Glutamatergic neuron (in vitro differentiated cells): Measurements from ENCODE around the gene INPP4B. TPM values are rescaled to one million over a fixed set of nuclear protein-coding genes. Genes with fewer than 3 reads are reported as not detected.

Experiments
- DNase-seq: peaks from one replicate; pipeline ENCODE4 v3.0.0; 2022
- H3K27ac Mint-ChIP-seq: one replicate; pipeline ENCODE4 v1.8.0; 2020; ENCODE audit warnings: mild to moderate bottlenecking, mixed read lengths, inconsistent platforms; ENCODE audit not compliant: unreplicated experiment
- H3K27me3 Mint-ChIP-seq: one replicate; pipeline ENCODE4 v1.8.0; 2020; ENCODE audit warnings: mild to moderate bottlenecking, moderate library complexity, mixed read lengths, inconsistent platforms; ENCODE audit not compliant: unreplicated experiment
- H3K36me3 Mint-ChIP-seq: one replicate; pipeline ENCODE4 v1.8.0; 2020; ENCODE audit warnings: mild to moderate bottlenecking, mixed read lengths, inconsistent platforms; ENCODE audit not compliant: unreplicated experiment
- H3K4me1 Mint-ChIP-seq: one replicate; pipeline ENCODE4 v1.8.0; 2020; ENCODE audit warnings: mild to moderate bottlenecking, low read depth, mixed read lengths, inconsistent platforms; ENCODE audit not compliant: unreplicated experiment
- H3K4me3 Mint-ChIP-seq: one replicate; pipeline ENCODE4 v1.8.0; 2020; ENCODE audit warnings: mild to moderate bottlenecking, mixed read lengths, inconsistent platforms; ENCODE audit not compliant: unreplicated experiment
- H3K9me3 Mint-ChIP-seq: one replicate; pipeline ENCODE4 v1.8.0; 2020; ENCODE audit warnings: mild to moderate bottlenecking, moderate library complexity, mixed read lengths, inconsistent platforms; ENCODE audit not compliant: unreplicated experiment
- CTCF ChIP-seq: fragments of 200-600 bp; sonication (generic); IDR thresholded peaks from one replicate; pipeline ENCODE4 v1.5.0; 2021; ENCODE audit not compliant: partially characterized antibody, unreplicated experiment
- total RNA-seq: library from RNA; stranded (reverse); fragmentation: NEBNext Ultra II Directional; extraction: Animal tissue kit (Norgen Biotek cat#: 25700); gene quantifications from one replicate; pipeline ENCODE4 v1.2.1, GENCODE V29; 2021; ENCODE audit not compliant: unreplicated experiment

INPP4B gene
- total RNA-seq, 1 donor from 2014 or later, result 2.4 TPM

- H3K4me3 Mint-ChIP-seq, result no peak overlapping the region
- no peak for TF ChIP-seq CTCF
- no peaks in the 10 kb centered on the region for H3K4me1 Mint-ChIP-seq
- no peak overlapping the region for H3K27ac Mint-ChIP-seq
- no peaks in the 10 kb centered on the region for H3K9me3 Mint-ChIP-seq
- no peak for DNase-seq
- H3K36me3 Mint-ChIP-seq, result no peaks in the 10 kb centered on the region
- no peaks in the 10 kb centered on the region for H3K27me3 Mint-ChIP-seq
Observed at GRCh38 chr4:142091691-142092182, 754.4 kb downstream of the INPP4B start.

GRCh38 chr4:142091085-142091513, 755.0 kb downstream of the INPP4B start:
- Mint-ChIP-seq H3K27ac (no peak overlapping the region), H3K4me3 (no peak overlapping the region), H3K4me1 (no peaks in the 10 kb centered on the region), H3K27me3 (no peaks in the 10 kb centered on the region), H3K36me3 (no peaks in the 10 kb centered on the region), H3K9me3 (no peaks in the 10 kb centered on the region)
- no peak for TF ChIP-seq CTCF
- DNase-seq, result no peak

GRCh38 chr4:142088906-142089305, 757.2 kb downstream of the INPP4B start:
- H3K9me3 Mint-ChIP-seq, result no peaks in the 10 kb centered on the region
- no peaks in the 10 kb centered on the region for H3K27me3 Mint-ChIP-seq
- DNase-seq, result no peak
- H3K27ac Mint-ChIP-seq, result no peak overlapping the region
- H3K36me3 Mint-ChIP-seq, result no peaks in the 10 kb centered on the region
- H3K4me3 Mint-ChIP-seq, result no peak overlapping the region
- no peaks in the 10 kb centered on the region for H3K4me1 Mint-ChIP-seq
- TF ChIP-seq CTCF, result no peak

- Mint-ChIP-seq H3K27me3 (no peaks in the 10 kb centered on the region), H3K4me1 (no peaks in the 10 kb centered on the region), H3K4me3 (no peak overlapping the region), H3K36me3 (no peaks in the 10 kb centered on the region), H3K27ac (no peak overlapping the region), H3K9me3 (no peaks in the 10 kb centered on the region)
- no peak for TF ChIP-seq CTCF
- no peak for DNase-seq
Observed at GRCh38 chr4:142085513-142086292, 760.4 kb downstream of the INPP4B start.

- no peak for DNase-seq
- Mint-ChIP-seq H3K4me1 (no peaks in the 10 kb centered on the region), H3K27ac (no peak overlapping the region), H3K27me3 (no peaks in the 10 kb centered on the region), H3K9me3 (no peaks in the 10 kb centered on the region), H3K4me3 (no peak overlapping the region), H3K36me3 (no peaks in the 10 kb centered on the region)
- no peak for TF ChIP-seq CTCF
Observed at GRCh38 chr4:142083264-142083663, 762.8 kb downstream of the INPP4B start.
